TTC549 (cell line): ENCODE measurements around the gene PRDM11.

ENCODE experiments used
- FAIRE-seq: peaks from 2 replicates; lab custom pipeline; 2012; peaks lifted over from hg19 to GRCh38; lab: Jason Lieb, UNC

PRDM11 gene

DNA sequence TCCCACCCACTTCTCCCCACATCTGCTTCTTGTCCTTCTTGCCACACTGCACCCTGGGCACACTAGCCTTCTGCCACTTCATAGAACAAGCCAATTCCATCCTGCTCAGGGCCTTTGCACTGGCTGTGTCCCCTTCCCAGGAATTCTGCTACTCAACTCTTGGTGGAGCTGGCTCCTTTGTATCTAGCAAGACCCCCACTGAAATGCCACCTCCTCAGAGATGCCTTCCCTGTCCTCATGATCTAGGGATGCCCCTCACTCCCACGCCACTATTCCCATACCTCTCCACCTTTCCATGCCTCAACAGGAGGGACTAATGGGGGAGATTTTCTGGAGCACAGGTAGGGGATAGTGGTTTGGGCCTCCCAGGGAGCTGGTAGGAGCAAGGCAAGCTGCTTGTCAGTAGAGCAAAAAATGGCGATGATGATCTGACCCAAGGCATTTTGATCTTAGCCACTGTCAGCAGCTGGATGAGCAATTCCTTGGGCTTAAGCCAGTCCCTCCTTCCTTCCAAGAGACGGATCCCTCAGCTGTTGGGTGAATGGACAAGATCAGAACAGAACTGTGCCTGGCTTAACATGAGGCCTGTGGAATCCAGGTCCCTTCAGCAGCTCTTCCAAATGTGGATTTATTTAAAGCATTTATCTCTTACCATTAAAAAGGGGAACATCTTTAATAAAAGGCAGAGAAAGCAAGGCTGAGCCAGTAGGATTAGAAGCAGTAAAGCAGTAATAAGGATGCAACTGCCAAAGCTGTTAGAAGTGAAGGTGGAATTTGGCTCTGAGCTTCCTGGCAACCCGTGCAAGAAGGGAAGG lies 4.0 kb upstream of the PRDM11 start:
- no peak for FAIRE-seq

DNA sequence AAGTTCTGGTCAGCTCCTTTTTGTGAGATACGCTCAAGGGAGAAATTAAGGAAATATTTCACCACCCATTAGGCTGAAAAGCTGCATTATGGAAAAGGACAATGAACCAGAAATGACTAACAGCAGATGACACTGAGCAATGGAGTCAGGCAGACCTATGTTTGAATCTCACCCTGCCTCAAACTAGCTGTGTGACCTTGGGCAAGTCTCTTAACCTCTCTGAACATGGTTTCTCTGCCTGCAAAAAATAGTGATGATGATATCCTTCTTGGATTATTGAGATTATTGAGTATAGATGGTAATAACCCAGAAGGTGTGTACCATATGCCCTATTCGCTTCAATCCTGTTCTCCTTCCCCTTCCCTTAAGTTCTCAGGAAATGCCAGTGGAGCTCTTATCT lies 2.9 kb upstream of the PRDM11 start:
- FAIRE-seq, result no peak

DNA sequence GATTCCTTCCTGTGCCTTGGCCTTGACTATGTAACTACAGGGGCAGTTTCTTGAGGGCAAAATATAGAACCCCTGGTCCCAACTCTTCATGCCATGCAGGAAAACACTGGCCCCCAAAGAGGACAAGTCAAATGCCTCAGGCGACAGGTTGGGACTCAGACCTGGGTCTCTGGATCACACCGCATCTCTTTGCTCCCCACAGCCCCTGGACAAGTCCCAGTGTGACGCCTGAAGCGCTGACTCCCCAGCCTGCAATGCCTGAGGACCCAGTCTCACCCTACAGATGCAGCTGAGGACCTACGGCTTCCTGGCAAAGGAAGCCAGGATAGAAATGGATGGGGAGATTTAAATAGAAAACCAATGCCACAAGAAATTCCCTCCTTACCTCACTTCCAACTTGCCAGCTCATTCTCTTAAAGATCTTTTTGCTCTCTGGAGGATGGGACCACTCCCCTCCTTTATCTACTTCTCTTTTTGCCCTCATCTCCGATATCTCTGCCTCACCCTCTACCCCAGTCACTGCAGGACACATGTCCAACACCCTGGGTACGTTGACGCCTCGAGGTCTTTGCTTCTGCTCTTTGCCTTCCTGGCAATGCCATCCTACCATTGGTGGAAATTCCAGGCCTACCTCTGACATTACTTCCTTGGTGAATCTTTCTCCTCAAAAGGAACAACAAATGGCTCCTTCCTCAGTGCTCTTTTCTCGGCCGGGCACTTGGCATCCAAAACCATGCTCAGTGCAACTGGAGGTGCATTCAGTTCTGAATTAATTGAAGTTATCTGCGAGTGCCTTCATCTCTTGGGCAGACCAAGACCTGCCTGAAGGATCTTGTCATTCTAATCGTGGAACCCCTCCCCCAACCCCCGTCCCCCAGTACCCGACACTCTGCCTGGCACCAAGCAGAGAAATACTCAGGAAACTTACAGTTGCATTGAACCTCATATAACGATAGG lies 2.0 kb upstream of the PRDM11 start:
- FAIRE-seq, result no peak

DNA sequence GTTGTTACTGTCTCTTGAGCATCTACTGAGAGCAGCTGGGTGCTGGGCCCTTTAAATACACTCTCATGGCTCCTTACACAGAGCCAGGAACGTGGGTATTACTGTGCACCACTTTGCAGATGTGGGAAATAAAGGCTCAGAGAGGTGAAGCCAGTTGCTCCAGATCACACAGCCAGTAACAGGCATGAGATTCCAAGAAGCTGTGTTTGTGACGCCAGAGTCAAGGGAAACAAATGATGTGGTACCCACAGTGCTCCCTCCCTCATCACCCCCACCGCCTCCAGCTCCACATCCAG lies 1.4 kb upstream of the PRDM11 start:
- FAIRE-seq, result no peak

DNA sequence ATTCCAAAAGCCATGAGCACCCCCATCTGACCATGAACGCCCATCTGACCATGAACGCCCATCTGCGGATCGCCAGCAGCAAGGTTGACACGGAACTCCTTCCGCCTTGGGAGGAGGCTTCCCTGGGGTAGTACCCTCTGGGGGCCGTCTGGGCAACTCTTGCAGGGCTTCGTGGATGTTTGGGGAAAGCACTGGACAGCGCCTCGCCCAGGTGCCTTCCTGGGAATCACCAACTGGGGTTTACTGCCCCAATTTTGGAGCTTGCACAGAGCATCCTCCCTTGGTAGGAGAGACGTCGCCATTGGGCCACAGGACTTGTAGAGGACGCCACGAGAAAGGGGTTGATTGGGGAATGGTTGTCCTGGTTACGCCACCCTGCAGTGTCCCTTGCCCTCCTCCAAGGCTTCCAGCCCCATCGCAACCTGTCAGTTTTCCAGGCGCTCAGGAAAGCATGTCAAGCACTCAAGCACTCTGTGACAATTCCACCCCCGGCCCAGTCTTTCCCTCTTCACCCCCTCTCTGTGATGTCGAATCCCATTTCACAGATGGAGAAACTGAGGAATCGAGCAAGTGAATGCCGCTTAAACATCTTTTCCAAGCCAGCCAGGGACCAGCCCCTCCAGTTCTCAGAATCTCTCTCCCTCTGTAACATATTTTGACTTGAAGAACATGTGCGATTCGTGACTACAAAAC lies 914 bp upstream of the PRDM11 start:
- FAIRE-seq, result no peak

DNA sequence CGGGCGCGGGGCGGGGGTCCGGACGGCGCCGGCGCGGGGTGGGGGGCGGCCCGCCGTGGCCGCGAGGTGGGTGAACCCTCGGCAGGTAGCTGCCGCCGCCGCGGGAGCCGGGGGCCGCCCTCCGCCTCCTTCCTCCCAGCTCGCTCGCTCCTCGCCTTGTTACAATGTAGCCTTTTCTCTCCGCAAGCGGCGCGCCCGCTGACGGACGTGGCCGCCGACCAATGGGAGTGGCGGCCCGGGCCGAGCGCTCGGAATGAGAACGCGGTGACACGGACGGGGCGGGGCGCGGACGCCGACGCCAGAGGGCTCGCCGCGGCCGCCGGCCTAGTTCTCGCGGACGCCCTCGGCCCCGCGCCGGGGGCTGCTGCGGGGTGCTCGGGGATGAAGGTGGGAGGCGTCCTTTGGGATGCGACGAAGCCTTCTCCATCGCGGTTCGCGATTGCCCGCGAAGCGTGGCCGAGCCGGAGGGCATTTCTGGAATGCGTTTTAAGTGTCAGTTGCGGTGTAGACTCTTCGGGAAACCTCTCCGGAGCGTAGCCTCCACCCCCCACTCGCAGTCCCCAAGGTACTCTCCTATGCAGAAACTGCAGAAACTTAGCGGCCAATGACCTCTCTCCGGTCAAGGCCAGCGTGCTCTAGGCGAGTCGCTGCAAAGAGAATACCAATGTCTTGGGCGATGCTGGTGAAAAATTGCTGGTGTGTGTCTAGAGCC lies 734 bp downstream of the PRDM11 start:
- no peak for FAIRE-seq

DNA sequence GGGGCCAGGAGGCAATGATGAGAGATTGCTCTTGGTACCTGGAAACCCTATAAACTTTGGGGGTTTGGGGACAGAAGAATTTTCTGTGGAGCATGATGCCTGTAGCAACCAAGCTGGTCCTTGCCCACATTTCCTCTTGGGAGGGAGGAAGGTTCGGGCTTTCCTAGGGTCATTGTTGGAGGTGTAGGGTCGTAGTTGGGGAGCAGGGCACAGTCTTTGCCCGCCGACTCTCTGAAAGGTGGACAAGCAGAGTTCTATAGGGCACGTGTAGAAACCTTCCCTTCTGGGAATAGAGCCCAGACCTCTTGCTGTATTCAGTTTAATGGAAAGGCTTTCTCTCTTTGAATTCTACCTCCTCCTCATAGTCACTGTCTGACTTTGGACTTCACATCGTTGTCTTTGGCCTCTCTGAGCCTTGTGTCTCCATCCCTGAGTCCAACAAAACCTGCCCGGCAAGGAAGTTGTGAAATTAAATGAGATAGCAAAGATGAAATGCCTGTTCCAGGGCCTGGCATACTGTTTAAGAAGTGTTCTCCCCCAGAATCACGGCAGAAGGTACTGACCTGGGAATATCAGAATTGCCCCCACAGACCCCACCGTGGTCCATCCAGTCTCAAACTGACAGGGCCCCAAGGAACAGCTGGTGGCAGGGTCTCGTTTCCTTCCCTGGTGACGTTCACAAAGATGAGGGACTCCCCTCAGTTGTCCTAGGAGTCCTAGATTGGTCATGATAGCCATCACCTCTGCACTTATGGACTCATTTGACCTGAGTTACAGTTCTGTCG lies 1.6 kb downstream of the PRDM11 start:
- no peak for FAIRE-seq

DNA sequence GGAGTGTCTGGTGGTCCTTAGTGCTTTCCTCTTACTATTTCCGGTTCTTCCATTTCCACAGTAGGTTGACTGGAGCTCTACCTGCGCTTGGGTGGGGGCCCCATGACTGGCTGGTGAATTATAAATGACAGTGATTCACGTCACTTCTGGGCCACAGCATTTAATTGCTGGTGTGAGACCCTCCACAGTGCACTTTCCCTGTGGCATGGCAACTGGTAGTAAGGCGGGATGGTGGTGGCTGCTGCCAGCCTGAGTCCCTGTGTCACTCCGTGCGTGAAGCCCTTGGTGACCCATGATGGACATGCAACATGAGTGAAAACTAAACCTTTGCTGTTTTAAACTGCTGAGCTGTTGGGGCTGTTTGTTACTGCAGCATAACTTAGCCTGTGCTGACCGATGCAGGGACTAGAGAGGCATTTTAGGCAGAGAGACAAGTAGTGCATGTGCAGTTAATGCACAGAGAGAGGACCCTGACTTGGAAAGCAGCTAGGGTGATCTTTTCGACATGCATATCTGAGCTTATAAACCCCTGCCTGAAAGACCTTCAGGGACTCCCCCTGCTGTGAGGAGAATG lies 3.1 kb downstream of the PRDM11 start:
- no peak for FAIRE-seq

DNA sequence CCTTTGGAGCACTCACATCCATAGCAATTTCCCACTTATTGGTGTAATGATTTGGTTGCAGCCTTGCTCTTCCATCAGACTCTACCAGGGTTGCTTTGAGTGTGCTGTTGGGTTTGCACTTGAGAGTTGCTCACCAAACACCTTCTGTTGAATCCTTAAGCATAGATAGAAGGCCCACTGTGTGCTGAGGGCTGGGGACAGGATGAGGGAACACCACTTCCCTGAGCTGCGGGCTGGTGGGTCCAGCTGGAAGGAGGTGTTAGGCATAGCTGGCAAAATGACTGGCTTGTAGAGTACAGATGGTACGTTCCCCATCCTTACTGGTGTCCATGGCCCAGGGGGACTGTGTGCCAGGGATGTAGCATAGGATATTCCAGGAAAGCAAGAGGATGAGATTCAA lies 3.9 kb downstream of the PRDM11 start:
- FAIRE-seq, result no peak

DNA sequence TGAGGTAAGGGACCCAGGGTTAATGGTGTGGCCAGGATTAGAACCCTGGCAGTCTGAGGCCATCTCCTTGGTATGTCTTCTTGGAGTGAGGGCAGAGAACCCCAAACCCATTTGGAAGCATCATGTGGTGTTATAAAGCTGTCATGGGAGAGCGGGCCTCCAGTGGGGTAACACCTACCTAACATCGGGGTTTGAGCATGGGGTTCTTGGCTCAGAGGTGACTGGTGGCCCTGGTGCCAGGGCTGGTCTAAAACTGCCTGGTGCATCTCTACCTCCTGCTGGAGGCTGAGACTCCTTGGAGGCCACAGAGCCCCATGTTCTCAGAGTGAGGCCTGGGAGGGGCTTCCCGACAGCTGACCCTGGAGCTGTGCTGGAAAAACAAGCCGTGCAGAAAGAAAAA lies 4.5 kb downstream of the PRDM11 start:
- no peak for FAIRE-seq

DNA sequence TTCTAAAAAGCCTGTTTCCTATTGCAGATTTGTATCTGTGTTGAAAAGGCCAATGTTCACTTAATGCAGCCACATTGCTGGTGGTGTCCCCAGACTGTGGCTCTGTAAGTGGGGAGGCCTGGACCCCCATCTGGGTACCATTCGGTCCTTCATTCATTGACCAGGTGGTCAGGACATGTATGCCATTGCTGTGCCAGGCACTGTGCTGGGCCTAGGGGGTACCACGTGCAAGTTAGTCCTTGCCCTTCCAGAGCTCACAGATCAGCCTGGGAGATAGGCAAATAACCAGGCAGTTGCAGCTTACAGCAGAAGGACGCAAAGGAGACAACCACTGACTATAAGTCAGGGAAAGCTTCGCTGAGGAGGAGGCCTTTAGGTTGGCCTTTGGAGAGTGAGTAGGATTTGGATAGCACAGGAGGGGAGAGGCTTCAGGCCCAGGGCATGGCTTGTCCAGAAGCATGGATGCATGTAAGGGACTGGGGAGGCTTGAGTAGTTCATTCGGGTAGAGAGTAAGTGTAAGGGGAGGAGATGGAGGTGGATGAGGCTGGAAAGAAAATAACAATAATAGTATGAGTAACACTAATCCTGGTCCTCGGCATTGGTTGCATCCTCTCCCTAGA lies 5.0 kb downstream of the PRDM11 start:
- no peak for FAIRE-seq

DNA sequence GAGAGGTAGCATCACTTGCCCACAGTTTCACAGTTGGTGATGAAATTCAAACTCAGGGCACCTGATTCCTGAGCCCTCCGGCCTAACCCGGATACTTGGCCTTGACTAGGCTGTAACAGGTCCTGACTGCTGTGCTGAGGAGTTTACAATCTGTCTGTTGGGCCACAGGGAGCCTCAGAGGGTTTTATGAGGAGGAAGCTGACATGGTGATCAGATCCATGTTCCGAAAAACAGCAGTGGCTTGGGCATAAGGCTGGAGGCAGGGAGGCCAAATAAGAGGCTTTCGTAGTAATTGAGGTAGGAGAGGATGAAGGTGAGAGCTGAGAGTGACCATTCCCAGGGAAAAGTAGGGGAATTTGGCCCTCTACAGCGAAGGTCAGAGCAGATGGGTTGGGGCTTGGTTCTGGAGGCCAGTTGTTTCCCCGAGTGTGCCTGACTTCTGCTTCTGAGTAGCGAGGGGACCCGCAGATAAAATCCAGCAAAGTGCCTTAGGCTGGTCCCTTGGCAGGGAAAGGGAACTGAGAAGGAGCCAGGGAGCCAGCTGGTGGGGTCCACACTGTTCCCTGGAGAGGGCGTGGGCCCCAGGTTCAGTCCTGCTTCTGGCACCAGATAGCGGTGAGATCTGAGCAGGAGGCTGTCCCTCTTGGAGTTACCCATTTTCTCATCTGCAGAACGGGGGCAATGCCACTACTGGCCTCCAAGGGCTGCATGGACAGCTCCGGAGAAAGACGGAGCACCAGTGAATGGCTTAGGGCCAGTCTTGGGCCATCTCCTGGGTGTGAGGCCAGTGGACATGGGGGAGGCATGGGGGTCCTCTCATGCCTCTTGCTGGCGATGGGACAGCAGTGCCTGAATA lies 6.5 kb downstream of the PRDM11 start:
- FAIRE-seq, result no peak

DNA sequence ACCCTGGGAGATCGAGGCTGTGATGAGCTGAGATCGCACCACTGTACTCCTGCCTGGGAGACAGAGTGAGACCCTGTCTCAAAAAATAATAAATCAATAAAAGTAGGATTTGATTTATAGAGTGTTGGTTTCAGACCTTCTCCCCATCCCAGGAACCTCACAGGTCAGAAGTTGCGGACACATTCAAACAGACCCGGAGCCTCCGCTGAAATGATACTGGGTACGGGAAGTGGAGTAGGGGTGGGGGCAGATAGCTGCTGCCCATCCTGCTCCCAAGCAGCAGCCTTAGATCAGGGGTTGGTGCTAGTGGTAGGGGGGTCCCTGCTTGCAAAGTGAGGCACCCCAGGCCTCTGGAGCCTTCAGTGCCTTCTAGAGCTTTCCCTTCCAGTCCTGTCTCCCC lies 7.8 kb downstream of the PRDM11 start:
- FAIRE-seq, result no peak

DNA sequence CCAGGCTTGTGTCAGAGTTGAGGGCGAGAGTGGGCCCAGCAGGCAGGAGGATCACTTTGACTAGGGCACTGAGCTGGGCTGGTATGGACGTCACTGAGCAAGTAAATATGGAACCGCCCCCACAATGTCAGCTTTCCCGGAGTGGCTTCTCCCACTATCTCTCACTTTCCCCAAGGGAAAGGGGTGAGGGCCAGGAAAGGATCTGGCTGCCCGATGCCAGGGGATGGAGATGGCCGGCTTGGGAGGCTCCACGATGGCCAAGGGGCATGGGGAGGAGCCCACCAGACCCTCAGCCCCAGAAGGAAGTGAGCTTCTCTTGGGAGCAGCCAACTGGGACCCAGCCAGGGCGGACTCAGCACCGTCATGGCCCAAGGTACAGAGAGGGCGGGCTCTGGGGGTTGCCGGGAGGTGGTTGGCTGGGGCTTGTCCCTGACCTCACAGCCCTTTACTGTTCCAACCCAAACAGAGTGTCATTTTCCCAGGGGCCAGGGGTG lies 8.7 kb downstream of the PRDM11 start:
- no peak for FAIRE-seq

DNA sequence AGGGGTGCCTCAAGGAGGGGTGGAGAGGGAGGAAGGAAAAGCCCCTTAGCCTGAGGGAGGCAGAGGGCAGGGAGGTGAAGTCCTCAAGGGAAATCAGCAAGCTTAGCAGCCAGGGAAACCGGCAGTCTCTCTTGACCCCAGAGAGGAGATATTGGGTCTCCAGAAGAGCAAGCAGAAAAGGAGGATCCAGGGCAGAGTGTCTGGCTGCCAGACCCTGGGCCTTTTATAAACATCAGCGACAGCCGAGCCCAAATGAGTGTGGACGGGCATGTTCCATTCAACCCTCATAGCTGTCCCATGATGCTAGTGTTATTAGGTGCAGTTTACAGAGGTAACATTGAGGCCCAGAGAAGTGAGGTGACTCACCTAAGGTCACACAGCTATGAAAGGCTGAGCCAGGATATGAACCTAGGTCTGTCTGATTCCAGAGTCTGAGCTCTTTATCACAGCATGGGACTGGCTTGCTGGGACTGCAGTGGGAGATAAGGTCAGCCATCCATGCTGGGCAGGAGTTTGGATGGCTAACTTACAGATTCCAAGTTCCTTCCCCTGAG lies 9.3 kb downstream of the PRDM11 start:
- FAIRE-seq, result no peak

DNA sequence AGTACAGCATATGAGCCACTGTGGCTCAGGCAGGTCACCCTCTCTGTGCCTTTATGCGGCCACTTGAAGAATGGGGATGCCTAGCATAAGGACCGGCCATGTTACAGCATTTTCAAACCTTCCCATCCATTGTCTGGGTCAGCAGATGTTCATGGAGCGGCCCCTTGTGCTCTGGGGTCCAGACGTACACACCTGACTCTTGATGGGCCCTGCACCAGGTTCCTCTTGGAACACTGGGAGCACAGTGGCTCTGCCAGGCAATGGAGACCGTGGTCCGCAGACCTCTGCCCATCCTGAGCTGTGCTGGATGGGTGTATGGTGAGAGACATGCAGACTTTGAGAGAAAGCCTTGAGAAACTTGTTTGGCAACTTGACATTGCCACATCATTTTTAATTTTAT lies 9.8 kb downstream of the PRDM11 start:
- no peak for FAIRE-seq

DNA sequence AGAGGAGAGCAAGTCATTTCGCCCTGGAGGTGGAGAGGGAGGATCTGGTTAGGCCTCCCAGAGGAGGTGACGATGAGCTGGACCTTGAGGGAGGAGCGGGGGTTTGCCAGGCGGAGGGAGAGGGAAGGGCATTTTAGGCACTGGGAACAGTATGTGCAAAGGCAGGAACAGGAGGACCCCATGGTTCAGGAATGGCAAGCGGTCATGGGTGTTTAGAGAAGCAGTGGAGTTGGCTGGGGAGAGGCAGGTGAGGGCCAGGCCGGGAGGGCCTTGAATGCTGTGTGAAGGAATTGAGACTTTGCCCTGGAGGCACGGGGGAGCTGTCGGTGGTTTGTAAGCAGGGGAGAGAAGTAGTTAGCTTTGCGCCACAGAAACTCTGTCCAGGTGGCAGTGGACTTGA lies 10.3 kb downstream of the PRDM11 start:
- no peak for FAIRE-seq

DNA sequence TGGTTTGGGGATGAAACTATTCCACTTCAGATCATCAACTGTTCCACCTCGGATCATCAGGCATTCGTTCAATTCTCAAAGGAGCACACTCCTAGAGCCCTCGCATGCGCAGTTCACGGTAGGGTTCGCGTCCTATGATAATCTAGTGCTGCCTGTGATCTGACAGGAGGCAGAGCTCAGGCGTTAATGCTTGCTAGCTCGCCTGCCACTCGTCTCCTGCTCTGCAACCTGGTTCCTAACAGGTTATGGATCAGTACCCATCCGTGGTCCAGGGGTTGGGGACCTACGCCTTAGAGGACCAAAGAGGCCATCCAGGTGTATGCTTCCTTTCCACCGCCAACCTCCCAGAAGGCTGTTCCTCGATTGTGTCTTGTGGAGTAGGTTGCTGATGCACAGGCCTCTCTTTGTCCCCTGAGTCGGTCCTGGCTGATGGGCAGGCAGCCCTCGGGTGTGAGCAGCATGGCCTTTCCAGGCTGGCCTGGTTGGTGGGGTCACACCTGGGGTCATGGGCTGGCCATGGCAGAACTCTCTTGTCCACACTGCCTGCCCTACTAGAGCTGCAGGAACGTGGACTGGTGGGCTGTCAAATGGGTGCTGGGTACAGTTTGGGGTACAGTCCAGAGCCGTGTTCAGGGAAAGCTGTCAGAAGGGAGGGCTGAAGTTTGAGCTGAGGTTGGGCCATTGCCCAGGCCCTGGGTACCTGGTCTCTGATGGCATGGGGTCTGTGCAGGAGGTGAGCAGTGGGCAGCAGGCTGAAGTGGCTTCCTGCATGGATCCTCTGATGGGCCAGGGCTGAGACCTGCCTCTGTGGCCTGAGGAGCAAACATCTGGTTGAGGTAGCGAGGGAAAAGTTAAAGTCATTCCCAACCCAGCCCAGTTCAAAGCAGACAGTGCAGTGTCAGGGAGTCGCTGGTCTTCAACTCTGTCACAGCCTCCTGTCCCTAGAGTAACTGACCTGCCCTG lies 11.1 kb downstream of the PRDM11 start:
- no peak for FAIRE-seq
